Upper lobe of right lung (tissue), 1 donor: ENCODE data around the gene PTPRT. TPM values are rescaled to one million over a fixed set of nuclear protein-coding genes. Genes with fewer than 3 reads are reported as not detected.

Source experiments
- ATAC-seq: fragments of 200-7000 bp; cut with Tn5 transposase; one replicate; pipeline ENCODE4 v1.9.1; 2020; ENCODE audit warnings: mild to moderate bottlenecking, moderate library complexity
- DNase-seq: peaks from one replicate; pipeline ENCODE4 v3.0.0-alpha.2; 2020
- H3K27ac ChIP-seq: fragments of 200-600 bp; one replicate; pipeline ENCODE4 v1.8.0; 2022
- H3K27me3 ChIP-seq: fragments of 200-600 bp; one replicate; pipeline ENCODE4 v1.8.0; 2022; ENCODE audit warnings: mild to moderate bottlenecking
- H3K36me3 ChIP-seq: fragments of 200-600 bp; one replicate; pipeline ENCODE4 v1.8.0; 2022
- H3K4me1 ChIP-seq: fragments of 200-600 bp; one replicate; pipeline ENCODE4 v1.8.0; 2022
- H3K4me3 ChIP-seq: fragments of 200-600 bp; one replicate; pipeline ENCODE4 v1.8.0; 2022; ENCODE audit warnings: mild to moderate bottlenecking
- H3K9me3 ChIP-seq: fragments of 200-600 bp; one replicate; pipeline ENCODE4 v1.8.0; 2022
- intact Hi-C: fragments of 100-400 bp; cut with DNase I; formaldehyde crosslinking; loops from one replicate; pipeline ENCODE4 v1.11.0; 2022
- total RNA-seq: library from RNA; stranded (reverse); fragmentation: NEBNext Ultra II Directional; extraction: Animal tissue kit (Norgen Biotek cat#: 25700); gene quantifications from one replicate; pipeline ENCODE4 v1.2.1, GENCODE V29; 2021
- TF ChIP-seq, protein P1 (sequence below): fragments of 200-600 bp; IDR thresholded peaks from one replicate; pipeline ENCODE4 v1.8.0; 2022; ENCODE audit warnings: antibody characterized with exemption
- donor health status: DM: no; HTN: yes; CAD: no; lungs with severe emphysema.

Gene PTPRT
- total RNA-seq, 1 donor from 2014 or later = 0.46 TPM

DNA sequence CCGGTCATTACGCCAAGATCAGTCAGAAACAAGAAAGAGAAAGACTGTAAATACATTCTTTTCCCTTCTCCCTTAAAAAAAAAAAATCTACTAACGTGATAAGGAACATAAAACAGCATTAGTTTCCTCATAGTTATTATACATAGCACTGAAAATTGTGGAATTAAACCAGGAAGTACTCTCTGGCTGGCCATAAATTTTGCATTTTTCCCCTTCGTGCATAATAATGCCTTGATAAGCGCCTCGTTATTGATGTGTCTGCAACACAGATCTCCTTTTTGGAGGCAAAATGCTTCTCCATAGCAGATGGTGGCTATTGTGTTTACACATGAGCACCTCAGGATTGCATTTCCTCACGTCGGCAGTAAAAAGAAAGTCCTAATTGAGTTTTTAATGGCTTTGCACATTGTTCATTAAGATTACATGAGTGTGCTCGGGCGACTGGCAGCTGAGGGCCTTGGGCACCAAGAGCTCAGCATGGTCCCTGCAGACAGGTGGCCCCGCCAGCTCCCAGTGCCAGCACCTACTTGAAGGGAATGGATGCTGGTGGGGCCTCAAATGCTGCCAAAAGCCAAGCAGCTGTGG is 394.5 kb downstream of the PTPRT start:
- ATAC-seq = no peak

DNA sequence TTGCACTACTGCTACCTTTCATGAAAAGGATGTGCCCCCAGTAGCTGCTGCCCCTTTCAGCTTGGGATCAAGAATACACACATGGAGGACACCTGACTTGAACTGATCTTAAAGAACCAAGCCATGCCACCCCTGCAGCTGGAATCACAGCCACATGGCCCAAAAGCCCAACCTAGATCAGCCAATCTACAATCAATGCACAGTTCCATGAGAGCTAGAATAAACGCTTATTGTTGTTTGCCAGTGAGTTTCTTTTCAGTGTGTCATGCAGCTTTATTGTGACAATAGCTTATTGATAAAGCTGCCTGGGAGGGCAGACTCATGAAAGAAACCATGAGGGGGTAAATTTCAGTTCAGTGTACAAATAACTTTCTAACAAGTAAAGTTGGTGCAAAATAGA is 397.7 kb downstream of the PTPRT start:
- H3K9me3 ChIP-seq = no peaks in the 10 kb centered on the region
- H3K27ac ChIP-seq = no peak overlapping the region
- intact Hi-C loops = no loop called here
- no peak overlapping the region for H3K4me3 ChIP-seq
- no peaks in the 10 kb centered on the region for H3K27me3 ChIP-seq
- no peaks in the 10 kb centered on the region for H3K4me1 ChIP-seq
- DNase-seq (no peak), ATAC-seq (no peak)
- TF ChIP-seq, protein P1, sequence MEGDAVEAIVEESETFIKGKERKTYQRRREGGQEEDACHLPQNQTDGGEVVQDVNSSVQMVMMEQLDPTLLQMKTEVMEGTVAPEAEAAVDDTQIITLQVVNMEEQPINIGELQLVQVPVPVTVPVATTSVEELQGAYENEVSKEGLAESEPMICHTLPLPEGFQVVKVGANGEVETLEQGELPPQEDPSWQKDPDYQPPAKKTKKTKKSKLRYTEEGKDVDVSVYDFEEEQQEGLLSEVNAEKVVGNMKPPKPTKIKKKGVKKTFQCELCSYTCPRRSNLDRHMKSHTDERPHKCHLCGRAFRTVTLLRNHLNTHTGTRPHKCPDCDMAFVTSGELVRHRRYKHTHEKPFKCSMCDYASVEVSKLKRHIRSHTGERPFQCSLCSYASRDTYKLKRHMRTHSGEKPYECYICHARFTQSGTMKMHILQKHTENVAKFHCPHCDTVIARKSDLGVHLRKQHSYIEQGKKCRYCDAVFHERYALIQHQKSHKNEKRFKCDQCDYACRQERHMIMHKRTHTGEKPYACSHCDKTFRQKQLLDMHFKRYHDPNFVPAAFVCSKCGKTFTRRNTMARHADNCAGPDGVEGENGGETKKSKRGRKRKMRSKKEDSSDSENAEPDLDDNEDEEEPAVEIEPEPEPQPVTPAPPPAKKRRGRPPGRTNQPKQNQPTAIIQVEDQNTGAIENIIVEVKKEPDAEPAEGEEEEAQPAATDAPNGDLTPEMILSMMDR = no peak
- no peaks in the 10 kb centered on the region for H3K36me3 ChIP-seq

More for the DNA sequence above, 394.5 kb downstream of the PTPRT start:
- H3K4me3 ChIP-seq = no peak overlapping the region
- intact Hi-C loops = no loop called here
- no peaks in the 10 kb centered on the region for H3K36me3 ChIP-seq
- no peaks in the 10 kb centered on the region for H3K4me1 ChIP-seq
- H3K27me3 ChIP-seq = no peaks in the 10 kb centered on the region
- no peak for DNase-seq
- no peaks in the 10 kb centered on the region for H3K9me3 ChIP-seq
- TF ChIP-seq, protein P1 = no peak
- H3K27ac ChIP-seq = no peak overlapping the region

DNA sequence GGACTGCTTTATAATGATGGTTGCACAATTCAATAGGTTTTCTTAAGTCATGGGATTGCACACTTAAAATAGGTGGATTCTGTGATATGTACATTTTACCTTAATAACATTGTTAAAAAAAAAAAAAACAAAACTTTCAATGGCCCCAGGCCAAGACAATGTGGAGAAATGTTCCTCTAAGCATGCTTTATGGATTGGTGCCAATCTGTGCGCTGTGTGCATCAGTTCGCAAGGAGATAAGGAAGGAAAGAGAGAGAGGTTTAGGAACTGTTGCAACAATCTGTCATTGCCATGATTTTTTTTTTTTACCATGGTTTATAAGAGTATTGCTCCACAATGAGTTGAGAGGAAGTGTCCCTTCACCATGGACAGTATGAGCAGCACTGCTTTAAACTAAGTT is 399.6 kb downstream of the PTPRT start:
- no peak for DNase-seq
- no peak for ATAC-seq
- H3K27ac ChIP-seq = no peak overlapping the region
- H3K36me3 ChIP-seq = no peaks in the 10 kb centered on the region
- H3K9me3 ChIP-seq = no peaks in the 10 kb centered on the region
- intact Hi-C loops = no loop called here
- H3K4me3 ChIP-seq = no peak overlapping the region
- no peaks in the 10 kb centered on the region for H3K27me3 ChIP-seq
- no peaks in the 10 kb centered on the region for H3K4me1 ChIP-seq
- TF ChIP-seq, protein P1 = no peak

DNA sequence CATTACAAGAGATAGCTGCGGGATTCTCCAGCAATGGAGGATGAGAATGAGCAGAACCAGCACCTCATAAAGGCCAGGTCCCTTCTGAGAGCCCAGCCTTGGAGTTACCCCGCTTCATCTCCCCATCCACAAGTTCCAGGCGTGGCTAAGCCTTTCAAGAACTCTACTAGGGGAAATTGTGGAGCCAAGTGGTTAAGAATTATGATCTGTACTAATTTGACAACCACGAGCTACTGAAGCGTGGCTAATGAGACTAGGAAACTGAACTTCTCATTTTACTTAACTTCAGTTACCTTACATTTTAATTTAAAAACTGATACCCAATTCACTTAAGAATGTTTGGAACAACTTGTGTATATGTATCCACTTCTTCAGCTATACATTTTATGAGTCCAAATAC is 401.0 kb downstream of the PTPRT start:
- Histone ChIP-seq H3K9me3 (no peaks in the 10 kb centered on the region), H3K4me3 (no peak overlapping the region), H3K27ac (no peak overlapping the region), H3K4me1 (no peaks in the 10 kb centered on the region), H3K36me3 (no peaks in the 10 kb centered on the region), H3K27me3 (no peaks in the 10 kb centered on the region)
- intact Hi-C loops = no loop called here
- ATAC-seq (no peak), DNase-seq (no peak)
- TF ChIP-seq, protein P1 = no peak

DNA sequence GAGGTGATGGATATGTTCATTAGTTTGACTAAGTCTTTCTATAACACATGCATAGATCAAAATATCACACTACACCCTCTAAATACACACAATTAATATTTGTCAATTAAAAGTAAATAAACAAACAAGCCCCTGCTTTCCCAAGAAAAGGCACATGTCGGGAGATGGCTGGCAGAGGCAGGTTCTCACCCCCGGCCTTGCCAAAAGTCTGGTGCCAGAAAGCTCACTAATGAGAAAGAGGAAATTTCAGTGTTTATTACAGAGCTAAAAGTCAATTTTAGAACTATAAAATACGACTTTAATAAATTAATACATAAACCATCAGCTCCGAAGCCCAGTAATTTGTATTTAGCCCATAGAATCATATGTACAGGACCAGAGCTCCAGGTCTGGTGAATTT is 404.7 kb downstream of the PTPRT start:
- TF ChIP-seq, protein P1 = no peak
- DNase-seq (no peak), ATAC-seq (no peak)
- intact Hi-C loops = no loop called here
- H3K9me3 ChIP-seq = no peaks in the 10 kb centered on the region
- no peaks in the 10 kb centered on the region for H3K36me3 ChIP-seq
- no peak overlapping the region for H3K27ac ChIP-seq
- no peaks in the 10 kb centered on the region for H3K27me3 ChIP-seq
- no peaks in the 10 kb centered on the region for H3K4me1 ChIP-seq
- H3K4me3 ChIP-seq = no peak overlapping the region

DNA sequence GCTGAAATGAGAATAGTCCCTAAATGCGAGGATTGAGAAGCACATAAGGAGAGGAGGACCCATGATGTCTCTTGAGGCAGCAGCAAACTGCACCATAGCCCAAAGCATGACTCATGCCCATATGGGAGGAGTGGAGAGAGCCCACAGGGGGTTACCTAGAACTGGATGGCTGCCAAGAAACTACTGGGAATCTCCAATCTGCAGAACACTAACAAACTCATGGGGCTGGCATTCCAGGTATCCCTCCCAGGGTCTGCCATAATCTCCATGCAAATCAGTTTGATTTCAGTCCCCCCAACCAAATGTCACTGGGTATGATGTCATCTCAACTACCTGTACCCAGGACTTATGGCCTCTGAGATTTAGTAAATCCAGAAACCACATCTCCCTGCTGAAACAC is 410.5 kb downstream of the PTPRT start:
- no peaks in the 10 kb centered on the region for H3K9me3 ChIP-seq
- TF ChIP-seq, protein P1 = no peak
- DNase-seq (no peak), ATAC-seq (no peak)
- no peaks in the 10 kb centered on the region for H3K4me1 ChIP-seq
- H3K27ac ChIP-seq = no peak overlapping the region
- intact Hi-C loops = no loop called here
- no peaks in the 10 kb centered on the region for H3K27me3 ChIP-seq
- H3K36me3 ChIP-seq = no peaks in the 10 kb centered on the region
- H3K4me3 ChIP-seq = no peak overlapping the region
